Choroid plexus epithelial cell (primary cell): Measurements from ENCODE around the gene ARHGEF3.
"Not testable (repeated sequence)": the region's sequence is repeated elsewhere in the genome, so short reads cannot be mapped to it uniquely, and the experiment has no call there.

Source experiments
- DNase-seq: peaks from one replicate; pipeline ENCODE4 v3.0.0-alpha.2; 2010; ENCODE audit warnings: low read depth
- H3K4me3 ChIP-seq: 2 replicates; pipeline ENCODE4 v1.5.1; 2011; ENCODE audit warnings: low read depth, mild to moderate bottlenecking, control low read depth, low read length, moderate library complexity
- TF ChIP-seq, protein P1 (sequence below): conservative IDR thresholded peaks from 2 replicates; pipeline ENCODE4 v1.5.1; 2011; ENCODE audit warnings: low read depth, mild to moderate bottlenecking, control low read depth, inconsistent platforms, low read length, moderate library complexity

The ARHGEF3 gene

GRCh38 chr3:56706629-56707028 is 95.1 kb downstream of the ARHGEF3 start:
- no peak for DNase-seq
- no peak overlapping the region for H3K4me3 ChIP-seq
- TF ChIP-seq, protein P1, sequence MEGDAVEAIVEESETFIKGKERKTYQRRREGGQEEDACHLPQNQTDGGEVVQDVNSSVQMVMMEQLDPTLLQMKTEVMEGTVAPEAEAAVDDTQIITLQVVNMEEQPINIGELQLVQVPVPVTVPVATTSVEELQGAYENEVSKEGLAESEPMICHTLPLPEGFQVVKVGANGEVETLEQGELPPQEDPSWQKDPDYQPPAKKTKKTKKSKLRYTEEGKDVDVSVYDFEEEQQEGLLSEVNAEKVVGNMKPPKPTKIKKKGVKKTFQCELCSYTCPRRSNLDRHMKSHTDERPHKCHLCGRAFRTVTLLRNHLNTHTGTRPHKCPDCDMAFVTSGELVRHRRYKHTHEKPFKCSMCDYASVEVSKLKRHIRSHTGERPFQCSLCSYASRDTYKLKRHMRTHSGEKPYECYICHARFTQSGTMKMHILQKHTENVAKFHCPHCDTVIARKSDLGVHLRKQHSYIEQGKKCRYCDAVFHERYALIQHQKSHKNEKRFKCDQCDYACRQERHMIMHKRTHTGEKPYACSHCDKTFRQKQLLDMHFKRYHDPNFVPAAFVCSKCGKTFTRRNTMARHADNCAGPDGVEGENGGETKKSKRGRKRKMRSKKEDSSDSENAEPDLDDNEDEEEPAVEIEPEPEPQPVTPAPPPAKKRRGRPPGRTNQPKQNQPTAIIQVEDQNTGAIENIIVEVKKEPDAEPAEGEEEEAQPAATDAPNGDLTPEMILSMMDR = no peak

- DNase-seq = no peak
- no peak overlapping the region for H3K4me3 ChIP-seq
- TF ChIP-seq, protein P1 = no peak
Observed at GRCh38 chr3:56704706-56705105, 97.0 kb downstream of the ARHGEF3 start.

- H3K4me3 ChIP-seq = no peak overlapping the region
- peak; percentile 87 for DNase-seq
- TF ChIP-seq, protein P1 = peak; percentile 79
Observed at GRCh38 chr3:56702490-56703315, 99.0 kb downstream of the ARHGEF3 start.

- H3K4me3 ChIP-seq = no peak overlapping the region
- TF ChIP-seq, protein P1 = no peak
- DNase-seq = no peak
Observed at GRCh38 chr3:56700151-56700550, 101.6 kb downstream of the ARHGEF3 start.

GRCh38 chr3:56694867-56695683 is 106.7 kb downstream of the ARHGEF3 start:
- TF ChIP-seq, protein P1 = no peak

DNA sequence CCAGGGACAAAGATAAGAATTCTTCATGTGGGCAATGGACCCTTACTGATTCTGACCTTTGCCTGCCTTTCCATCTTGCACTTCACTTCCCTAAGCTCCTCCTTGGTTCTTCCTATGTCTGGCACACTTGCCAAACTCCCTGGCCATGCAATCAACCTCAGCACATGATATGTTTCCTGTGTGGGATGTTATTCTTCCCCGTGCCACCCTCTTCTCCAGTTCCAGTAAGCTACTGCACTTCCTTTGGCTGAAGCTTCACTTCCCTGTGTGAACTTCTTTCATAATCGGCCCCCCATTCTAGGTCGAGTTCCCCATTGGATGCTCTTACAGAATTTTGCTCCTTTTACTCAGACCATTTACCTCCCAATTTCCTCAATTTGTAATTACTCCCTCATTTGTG is 108.0 kb downstream of the ARHGEF3 start:
- H3K4me3 ChIP-seq = no peak overlapping the region
- TF ChIP-seq, protein P1 = no peak
- no peak for DNase-seq

More at GRCh38 chr3:56694867-56695683, 106.7 kb downstream of the ARHGEF3 start:
- no peak for DNase-seq
- no peak overlapping the region for H3K4me3 ChIP-seq

GRCh38 chr3:56692520-56693433 is 109.0 kb downstream of the ARHGEF3 start:
- not testable (repeated sequence) for H3K4me3 ChIP-seq, DNase-seq

- DNase-seq, H3K4me3 ChIP-seq: not testable (repeated sequence)
Observed at GRCh38 chr3:56692001-56692365, 109.8 kb downstream of the ARHGEF3 start.
